Measurements from ENCODE around the gene PLEKHG4B.
"Not testable (repeated sequence)": the region's sequence is repeated elsewhere in the genome, so short reads cannot be mapped to it uniquely, and the experiment has no call there.

The PLEKHG4B gene

GRCh38 chr5:233426-233825 is 141.5 kb downstream of the PLEKHG4B start:
- not testable (repeated sequence) for DNase-seq

GRCh38 chr5:234450-234849 is 142.5 kb downstream of the PLEKHG4B start:
- DNase-seq = no peak

GRCh38 chr5:235527-235926 is 143.6 kb downstream of the PLEKHG4B start:
- DNase-seq = not testable (repeated sequence)

GRCh38 chr5:237931-238330 is 146.0 kb downstream of the PLEKHG4B start:
- not testable (repeated sequence) for DNase-seq

All from stimulated activated CD4-positive, alpha-beta T cell treated with anti-CD3 and anti-CD28 coated beads, Interleukin-2, amount 100 ng/mL, for 24 hours (primary cell).